GM12878 (cell line): ENCODE data around the gene DHX32. TPM values are rescaled to one million over a fixed set of nuclear protein-coding genes. Genes with fewer than 3 reads are reported as not detected.

Experiments
- ATAC-seq: fragments of 200-7000 bp; cut with Tn5 transposase; 3 replicates; pipeline ENCODE4 v1.9.1; 2020; ENCODE audit warnings: mild to moderate bottlenecking, moderate library complexity
- BruUV-seq: library from RNA; stranded (reverse); fragments of 400-500 nt; replicated peaks from 2 replicates; lab custom pipeline; 2021; lab: Mats Ljungman, UMichigan
- CTCF ChIA-PET: fragments of 300-600 bp; sonication (Branson Sonifier 250); formaldehyde crosslinking; extraction: SDS; loops from one replicate; lab custom pipeline; 2021; ENCODE audit warnings: inconsistent platforms; lab: Yijun Ruan, JAX
- POLR2A ChIA-PET: fragments of 350-600 bp; formaldehyde crosslinking; extraction: SDS; loops from one replicate; lab custom pipeline; 2021; ENCODE audit warnings: inconsistent platforms; lab: Charles Lee
- RAD21 ChIA-PET: fragments of 300-600 bp; sonication (Branson Sonifier 250); formaldehyde crosslinking; loops from one replicate; lab custom pipeline; 2023; ENCODE audit warnings: antibody characterized with exemption; ENCODE audit not compliant: unreplicated experiment; lab: Charles Lee
- SMC1A ChIA-PET: fragments of 300-600 bp; sonication (Branson Sonifier 250); formaldehyde crosslinking; loops from one replicate; lab custom pipeline; 2023; ENCODE audit not compliant: unreplicated experiment, uncharacterized antibody; lab: Charles Lee
- DNase-seq: peaks from one replicate; pipeline ENCODE4 v3.0.0-alpha.2; 2011; ENCODE audit warnings: low read depth, low spot score
- FAIRE-seq: peaks from 3 replicates; lab custom pipeline; 2011; peaks lifted over from hg19 to GRCh38; lab: Jason Lieb, UNC
- H2AFZ ChIP-seq: 2 replicates; pipeline ENCODE4 v1.6.0; 2011; ENCODE audit warnings: low read depth, low read length, control low read depth; ENCODE audit not compliant: control insufficient read depth
- H3K27ac ChIP-seq: 2 replicates; pipeline ENCODE4 v1.5.1; 2011; ENCODE audit warnings: control low read depth; ENCODE audit not compliant: control insufficient read depth, insufficient read depth
- H3K27me3 ChIP-seq, 2 experiments: replicated peaks in 1 of 2; 2 replicates each; pipeline versions ENCODE4 v1.6.0 to v1.6.1; 2011; ENCODE audit warnings: low read length in 1 of 2; ENCODE audit not compliant: control insufficient read depth in 2 of 2, insufficient read depth in 2 of 2
- H3K36me3 ChIP-seq, 2 experiments: 2 replicates each; pipeline ENCODE4 v1.5.1; 2011; ENCODE audit warnings: low read length in 1 of 2; ENCODE audit not compliant: control insufficient read depth in 2 of 2, insufficient read depth in 2 of 2
- H3K4me1 ChIP-seq: 2 replicates; pipeline ENCODE4 v1.6.1; 2011; ENCODE audit warnings: mild to moderate bottlenecking, low read length, moderate library complexity, mixed read lengths; ENCODE audit not compliant: control insufficient read depth, insufficient read depth
- H3K4me2 ChIP-seq: 2 replicates; pipeline ENCODE4 v1.6.0; 2011; ENCODE audit warnings: control low read depth; ENCODE audit not compliant: control insufficient read depth, insufficient read depth
- H3K4me3 ChIP-seq: fragments of 200-600 bp; sonication (generic); 2 replicates; pipeline ENCODE4 v1.5.1; 2016
- H3K79me2 ChIP-seq: 2 replicates; pipeline ENCODE4 v1.6.0; 2011; ENCODE audit warnings: low read length; ENCODE audit not compliant: control insufficient read depth, insufficient read depth
- H3K9ac ChIP-seq: 2 replicates; pipeline ENCODE4 v1.8.0; 2011; ENCODE audit warnings: low read length, control low read depth, mixed read lengths; ENCODE audit not compliant: control insufficient read depth, insufficient read depth
- H3K9me3 ChIP-seq: replicated peaks from 3 replicates; pipeline ENCODE4 v1.5.1; 2011; ENCODE audit warnings: mild to moderate bottlenecking, low read length; ENCODE audit not compliant: control insufficient read depth, insufficient read depth
- H4K20me1 ChIP-seq: 2 replicates; pipeline ENCODE4 v1.6.0; 2011; ENCODE audit not compliant: control insufficient read depth, insufficient read depth
- BACH1 ChIP-seq: fragments of 450-650 bp; IDR thresholded peaks from 2 replicates; pipeline ENCODE4 v1.6.1; 2017; ENCODE audit warnings: mild to moderate bottlenecking, borderline replicate concordance
- CREB1 ChIP-seq: IDR thresholded peaks from 2 replicates; pipeline ENCODE4 v1.6.1; 2012; ENCODE audit warnings: low read depth, mild to moderate bottlenecking, inconsistent platforms
- FOXM1 ChIP-seq: IDR thresholded peaks from 2 replicates; pipeline ENCODE4 v1.6.1; 2012; ENCODE audit warnings: low read depth, mild to moderate bottlenecking, inconsistent platforms, low read length, moderate library complexity
- SREBF1 ChIP-seq: IDR thresholded peaks from 2 replicates; pipeline ENCODE4 v1.6.1; 2012; ENCODE audit warnings: mild to moderate bottlenecking, low read length
- WRNIP1 ChIP-seq: IDR thresholded peaks from 2 replicates; pipeline ENCODE4 v1.6.1; 2011; ENCODE audit warnings: low read depth, low read length, improper control_type of control experiment, borderline replicate concordance
- ZBTB40 ChIP-seq: fragments of 450-650 bp; IDR thresholded peaks from 2 replicates; pipeline ENCODE4 v1.6.1; 2016; ENCODE audit warnings: mild to moderate bottlenecking, moderate library complexity, borderline replicate concordance
- WGBS: methylation state at CpG from one replicate; pipeline ENCODE4 v1.1.6; 2016; ENCODE audit warnings: low lambda C conversion rate; ENCODE audit not compliant: insufficient replicate concordance, insufficient coverage; ENCODE audit errors: missing lambda C conversion rate; 5-methylcytosine and 5-hydroxymethylcytosine counted together
- in situ Hi-C: fragments of 300-500 bp; cut with MboI; formaldehyde crosslinking; loops from 9 replicates; pipeline ENCODE4 v1.14.3; 2018; ENCODE audit warnings: mixed read lengths
- intact Hi-C: fragments of 100-400 bp; cut with micrococcal nuclease; formaldehyde crosslinking; loops from one replicate; pipeline ENCODE4 v1.14.2; 2022; ENCODE audit not compliant: unreplicated experiment
- polyA plus RNA-seq, 11 experiments: library from polyadenylated mRNA; depleted of rRNA in 4 of 11; unstranded in 6 of 11; stranded (reverse) in 5 of 11; fragments of >200 nt; fragmentation: Nextera tagmentation in 4 of 11; fragmentation: Illumina TruSeq in 1 of 11; extraction: Ambion mirVana in 4 of 11; extraction: Trizol in 1 of 11; gene quantifications; 1 replicate in 1 of 11; 2 replicates in 10 of 11; pipeline versions ENCODE4 v1.2.1 to v1.2.3, GENCODE V29; 2011 to 2016; ENCODE audit warnings: inconsistent platforms in 2 of 11, missing spikeins in 2 of 11, low read depth in 1 of 11
- total RNA-seq, 4 experiments: library from RNA; depleted of rRNA in 3 of 4; stranded (reverse); fragments of >200 nt in 3 of 4; fragmentation: Illumina TruSeq in 1 of 4; extraction: Trizol in 1 of 4; gene quantifications; 2 replicates each; pipeline versions ENCODE4 v1.2.1 to v1.2.3, GENCODE V29; 2013 to 2021

The DHX32 gene
- total and polyA plus RNA-seq, 10 of the 15 experiments (the other 5 are each of a cell fraction or from before 2014, with no cell fraction given): 5.4 to 21.0 (median 16.0) TPM

- no peak for FAIRE-seq
- DNase-seq: no peak
- in situ Hi-C loops: no loop called here
- no peaks in the 10 kb centered on the region for H3K27me3 ChIP-seq
- H3K9me3 ChIP-seq: no peaks in the 10 kb centered on the region
- WGBS: 97% methylated on average over 2 of the region's 2 CpGs
- no peak overlapping the region for H3K27ac ChIP-seq
- no peak for ATAC-seq
- no TSS peak for BruUV-seq
- TF ChIP-seq FOXM1 (no peak), WRNIP1 (no peak)
- TF ChIP-seq, all 136 proteins: peak for 0
- ChIA-PET RAD21 (interaction anchor here (0.6 kb wide), 1 partner anchor 651 kb away, joined by 4 read pairs; no protein-coding TSS in a partner anchor), CTCF (interaction anchor here (0.8 kb wide), 1 partner anchor 17 kb away, joined by 3 read pairs; no protein-coding TSS in a partner anchor), SMC1A (no interaction called here), POLR2A (no interaction called here)
- no peaks in the 10 kb centered on the region for H3K79me2 ChIP-seq
- no peak overlapping the region for H3K4me2 ChIP-seq
- H3K36me3 ChIP-seq: no peaks in the 10 kb centered on the region; a peak in 1 of 4 replicates
- H3K9ac ChIP-seq: no peak overlapping the region
- H3K4me1 ChIP-seq: no peaks in the 10 kb centered on the region
- H3K4me3 ChIP-seq: no peak overlapping the region
- H2AFZ ChIP-seq: no peak overlapping the region
- H4K20me1 ChIP-seq: no peaks in the 10 kb centered on the region
- intact Hi-C loops: no loop called here
These were observed 30.0 kb downstream of the DHX32 start for GRCh38 chr10:125850766-125851731.

- RAD21 ChIA-PET: no interaction called here
- BruUV-seq: no TSS peak
These were observed 31.6 kb downstream of the DHX32 start for GRCh38 chr10:125849448-125849847.

More at GRCh38 chr10:125849448-125849847, 31.6 kb downstream of the DHX32 start:
- TF ChIP-seq SREBF1 (no peak), CREB1 (no peak), ZBTB40 (no peak), BACH1 (no peak)
- TF ChIP-seq, all 136 proteins: peak for 0
- no peak for FAIRE-seq
- no peak for DNase-seq
- Histone ChIP-seq H4K20me1 (no peaks in the 10 kb centered on the region), H3K27me3 (no peaks in the 10 kb centered on the region), H2AFZ (no peak overlapping the region), H3K4me1 (no peaks in the 10 kb centered on the region), H3K36me3 (peaks cover 0 to 2% of the 10 kb centered on the region in 2 experiments; a peak in 2 of 4 replicates), H3K9ac (no peak overlapping the region), H3K4me3 (no peak overlapping the region), H3K27ac (no peak overlapping the region), H3K9me3 (no peaks in the 10 kb centered on the region), H3K4me2 (no peak overlapping the region), H3K79me2 (no peaks in the 10 kb centered on the region)
- 92% methylated on average over 7 of the region's 7 CpGs for WGBS
- ChIA-PET CTCF (no interaction called here), POLR2A (interaction anchor here (0.7 kb wide), 1 partner anchor 42 kb away, joined by 4 read pairs; no protein-coding TSS in a partner anchor), SMC1A (no interaction called here)
- in situ Hi-C loops (no loop called here), intact Hi-C loops (no loop called here)
- ATAC-seq: no peak
